NAMALWA (cell line): ENCODE results near the gene AQP9.
A peak's percentile ranks its signal among the peaks of the same experiment; 100 is the strongest.
"Not testable (repeated sequence)": the region's sequence is repeated elsewhere in the genome, so short reads cannot be mapped to it uniquely, and the experiment has no call there.

ENCODE experiments used
- DNase-seq: peaks from one replicate; pipeline ENCODE4 v3.0.0-alpha.2; 2015; ENCODE audit warnings: low spot score

AQP9 gene

DNA sequence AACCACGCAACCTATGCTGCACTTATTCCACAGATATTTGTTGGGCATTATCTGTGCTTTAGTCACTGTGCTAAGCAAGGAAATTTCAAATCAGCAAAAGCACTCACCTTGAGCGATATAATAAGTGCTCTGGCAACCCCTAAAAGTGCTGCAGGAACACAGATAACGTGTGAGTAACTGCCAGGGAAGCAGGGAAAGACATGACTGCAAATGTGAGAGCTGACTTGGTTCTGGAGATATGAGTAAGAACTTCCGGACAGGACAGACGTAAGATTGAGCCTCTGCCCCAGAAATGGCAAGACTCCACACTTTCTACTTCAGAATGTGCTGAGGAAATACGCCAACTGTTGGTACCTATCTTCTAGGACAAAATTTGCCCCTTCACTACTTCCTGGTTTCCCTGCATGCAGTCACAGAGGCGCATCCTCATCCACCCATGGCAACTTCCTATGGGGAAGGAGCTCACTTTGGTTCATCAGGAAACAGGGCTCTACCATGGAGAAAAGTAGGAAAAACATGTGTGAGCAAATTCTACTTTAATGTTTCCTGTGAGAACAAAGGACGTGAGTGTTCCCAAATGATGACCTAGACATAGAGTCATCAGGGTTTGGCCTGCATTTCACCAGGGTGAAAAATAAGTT lies 41.7 kb downstream of the AQP9 start:
- DNase-seq = no peak

- DNase-seq = peak; percentile 50
Measured at GRCh38 chr15:58182460-58183163, 44.4 kb downstream of the AQP9 start.

GRCh38 chr15:58185439-58185838 lies 47.3 kb downstream of the AQP9 start:
- DNase-seq = no peak

- DNase-seq = no peak
Measured at GRCh38 chr15:58189148-58189811, 51.1 kb downstream of the AQP9 start.

GRCh38 chr15:58190419-58190818 lies 52.2 kb downstream of the AQP9 start:
- no peak for DNase-seq

- not testable (repeated sequence) for DNase-seq
Measured at GRCh38 chr15:58193636-58194035, 55.5 kb downstream of the AQP9 start.

DNA sequence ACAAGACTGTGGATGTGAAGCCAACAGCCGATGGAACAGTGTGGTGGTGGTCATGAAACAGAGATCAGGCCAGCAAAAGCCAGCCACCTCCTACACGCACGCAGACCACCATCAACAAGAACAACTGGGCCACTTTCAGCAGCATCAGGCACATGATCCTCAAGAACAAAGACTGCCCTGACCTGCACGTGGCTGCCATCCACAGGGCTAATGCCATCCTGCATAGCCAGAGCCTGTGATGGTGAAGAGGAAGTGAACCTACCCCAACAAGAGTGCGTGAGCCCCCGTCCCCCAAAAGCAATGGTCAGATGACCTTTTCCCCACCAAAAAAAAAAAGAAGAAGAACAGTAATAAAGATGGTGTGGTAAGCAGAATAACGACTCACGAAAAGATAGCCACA lies 62.6 kb downstream of the AQP9 start:
- no peak for DNase-seq

GRCh38 chr15:58201516-58201915 lies 63.3 kb downstream of the AQP9 start:
- no peak for DNase-seq

GRCh38 chr15:58203537-58203936 lies 65.4 kb downstream of the AQP9 start:
- no peak for DNase-seq

DNA sequence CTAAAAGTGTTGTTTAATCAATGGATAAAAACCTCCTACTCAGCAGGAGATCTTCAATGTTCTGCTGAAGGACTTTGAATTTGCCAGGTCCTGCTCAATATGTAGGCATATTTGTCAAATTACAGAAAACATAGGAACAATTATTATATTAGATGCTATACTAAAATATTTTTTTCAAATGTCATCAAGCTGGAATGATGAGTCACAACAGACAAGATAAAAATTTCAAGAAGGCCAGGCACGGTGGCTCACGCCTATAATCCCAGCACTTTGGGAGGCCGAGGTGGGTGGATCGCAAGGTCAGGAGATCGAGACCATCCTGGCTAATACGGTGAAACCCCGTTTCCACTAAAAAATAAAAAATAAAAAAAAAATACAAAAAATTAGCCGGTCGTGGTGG lies 68.0 kb downstream of the AQP9 start:
- no peak for DNase-seq

DNA sequence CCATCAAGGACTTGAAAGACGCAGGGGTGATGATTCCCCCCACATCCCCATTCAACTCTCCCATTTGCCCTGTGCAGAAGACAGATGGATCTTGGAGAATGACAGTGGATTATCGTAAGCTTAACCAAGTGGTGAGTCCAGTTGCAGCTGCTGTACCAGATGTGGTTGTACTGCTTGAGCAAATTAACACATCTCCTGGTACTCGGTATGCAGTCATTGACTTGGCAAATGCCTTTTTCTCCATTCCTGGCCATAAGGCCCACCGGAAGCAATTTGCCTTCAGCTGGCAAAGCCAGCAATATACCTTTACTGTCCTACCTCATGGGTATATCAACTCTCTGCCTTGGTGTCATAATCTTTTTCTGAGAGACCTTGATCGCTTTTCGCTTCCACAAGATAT lies 70.0 kb downstream of the AQP9 start:
- DNase-seq = not testable (repeated sequence)

DNA sequence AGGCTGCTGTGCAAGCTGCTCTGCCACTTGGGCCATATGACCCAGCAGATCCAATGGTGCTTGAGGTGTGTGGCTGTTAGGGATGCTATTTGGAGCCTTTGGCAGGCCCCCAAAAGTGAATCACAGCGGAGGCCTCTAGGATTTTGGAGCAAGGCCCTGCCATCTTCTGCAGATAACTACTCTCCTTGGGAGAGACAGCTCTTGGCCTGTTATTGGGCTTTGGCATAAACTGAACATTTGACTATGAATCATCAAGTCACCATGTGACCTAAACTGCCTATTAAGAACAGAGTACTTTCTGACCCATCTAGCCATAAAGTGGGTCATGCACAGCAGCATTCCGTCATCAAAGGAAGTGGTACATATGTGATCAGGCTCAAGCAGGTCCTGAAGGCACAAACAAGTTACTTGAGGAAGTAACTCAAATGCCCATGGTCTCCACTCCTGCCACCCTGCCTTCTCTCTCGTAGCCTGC lies 70.9 kb downstream of the AQP9 start:
- DNase-seq = not testable (repeated sequence)

DNA sequence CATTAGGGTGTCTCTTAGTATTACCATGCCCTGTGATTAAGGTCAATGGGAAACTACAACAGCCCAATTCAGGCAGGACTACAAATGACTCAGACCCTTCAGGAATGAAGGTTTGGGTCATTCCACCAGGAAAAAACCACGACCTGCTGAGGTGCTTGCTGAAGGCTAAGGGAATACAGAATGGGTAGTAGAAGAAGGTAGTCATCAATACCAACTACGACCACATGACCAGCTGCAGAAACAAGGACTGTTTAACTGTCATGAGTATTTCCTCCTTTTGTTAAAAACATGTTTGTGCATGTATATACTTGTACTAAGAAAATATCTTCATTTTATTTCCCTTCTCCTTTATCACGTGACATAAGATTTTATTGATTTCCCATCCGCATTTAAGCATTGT lies 71.8 kb downstream of the AQP9 start:
- not testable (repeated sequence) for DNase-seq

DNA sequence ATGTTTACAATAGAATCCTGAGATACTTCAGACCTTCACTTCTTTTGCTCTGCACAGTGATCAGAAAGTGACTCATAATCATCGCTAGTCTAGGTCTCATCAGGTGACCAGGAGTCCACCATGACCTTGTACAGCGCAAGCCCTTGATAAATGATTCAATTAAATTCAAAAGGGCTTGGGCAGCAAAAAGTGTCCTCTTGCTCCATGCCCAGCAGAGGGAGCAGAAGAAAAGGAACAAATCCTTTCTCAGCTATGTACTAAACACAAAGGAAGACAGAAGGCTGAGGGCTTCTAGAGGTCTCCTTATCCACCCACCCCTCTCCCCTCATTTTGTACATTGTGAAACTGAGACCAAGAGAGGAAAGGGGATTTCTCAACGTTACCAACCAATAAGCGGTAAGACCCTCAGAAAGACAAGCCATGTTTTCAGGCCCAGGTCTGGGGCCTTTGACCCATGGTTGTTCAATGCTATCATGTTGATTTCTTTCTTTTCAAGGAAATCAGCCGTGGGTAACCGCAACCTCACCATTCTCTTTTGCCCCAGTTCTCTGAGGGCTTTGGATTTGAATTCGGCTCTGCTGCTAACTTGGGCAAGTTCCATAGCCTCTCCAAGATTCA lies 74.8 kb downstream of the AQP9 start:
- DNase-seq = peak; percentile 51

DNA sequence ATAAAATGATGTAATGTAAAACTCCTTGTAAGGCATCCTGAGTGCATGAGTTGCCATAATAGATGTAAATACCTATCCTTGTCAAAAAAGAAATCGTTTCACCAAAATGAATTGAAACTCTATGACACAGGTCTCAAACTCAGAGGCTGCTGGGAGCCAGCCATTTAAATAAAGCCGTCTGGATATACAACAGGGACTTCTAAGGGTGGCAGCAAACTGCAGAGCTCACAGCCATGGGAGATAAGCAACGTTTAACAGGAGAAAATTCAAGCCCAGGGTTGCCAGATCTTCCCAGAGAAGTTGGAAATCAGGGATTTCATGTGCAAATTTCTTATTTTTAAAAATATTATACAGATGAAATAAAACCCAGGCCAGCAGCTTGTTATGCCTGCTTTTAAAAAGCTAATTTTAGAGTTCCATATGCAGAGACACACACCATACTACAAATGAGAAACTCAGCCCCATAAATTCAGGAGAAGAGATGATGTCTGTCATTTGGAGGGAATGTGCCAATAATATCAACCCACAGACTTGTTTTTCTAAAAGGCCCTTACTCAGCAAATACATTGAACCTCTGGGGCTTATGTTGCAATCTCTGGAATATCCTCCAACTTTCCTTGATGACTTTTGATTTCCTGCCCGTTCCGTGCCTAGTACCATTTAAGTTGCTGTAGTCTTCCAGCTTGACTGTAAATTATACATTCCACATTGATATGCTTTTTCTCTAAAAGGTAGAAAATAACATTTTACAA lies 75.6 kb downstream of the AQP9 start:
- DNase-seq = no peak

GRCh38 chr15:58214591-58215340 lies 76.6 kb downstream of the AQP9 start:
- no peak for DNase-seq

DNA sequence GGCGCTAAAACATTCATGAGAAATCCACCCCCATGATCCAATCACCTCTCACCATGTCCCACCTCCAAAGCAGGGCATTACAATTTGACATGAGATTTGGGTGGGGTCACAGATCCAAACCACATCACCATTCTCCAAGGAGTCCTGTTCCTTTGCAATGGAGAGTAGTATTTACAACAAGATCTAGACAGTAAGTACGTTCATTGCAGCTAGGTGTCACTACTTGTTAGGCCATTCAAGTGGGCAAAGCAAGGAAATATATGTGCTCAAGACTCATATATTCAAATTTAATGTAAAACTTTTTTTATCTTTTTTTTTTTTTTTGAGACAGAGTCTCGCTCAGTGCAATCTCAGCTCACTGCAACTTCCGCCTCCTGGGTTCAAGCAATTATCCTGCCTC lies 79.3 kb downstream of the AQP9 start:
- peak; percentile 25 for DNase-seq

GRCh38 chr15:58221591-58222241 lies 83.5 kb downstream of the AQP9 start:
- DNase-seq = peak; percentile 25

DNA sequence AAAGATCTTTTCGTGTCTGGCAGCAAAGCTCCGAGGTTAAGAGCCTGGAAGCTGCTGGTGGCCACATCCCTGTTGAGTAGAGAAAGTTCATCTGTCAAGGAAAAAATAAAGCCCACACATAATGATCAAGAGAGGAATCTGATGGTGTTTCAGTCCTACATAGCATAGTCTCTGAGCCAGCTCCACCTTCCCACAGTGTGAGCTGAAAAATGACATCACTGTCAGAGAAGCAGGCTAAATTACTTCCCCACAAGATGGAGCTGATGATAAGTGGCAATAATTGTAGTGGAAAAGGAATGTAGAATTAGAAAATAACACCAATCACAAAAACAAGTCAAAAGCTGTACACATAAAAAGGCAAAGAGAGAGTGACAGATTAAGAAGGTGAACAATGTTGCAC lies 84.5 kb downstream of the AQP9 start:
- DNase-seq = no peak

GRCh38 chr15:58223432-58223831 lies 85.3 kb downstream of the AQP9 start:
- DNase-seq = no peak

GRCh38 chr15:58224068-58224467 lies 85.9 kb downstream of the AQP9 start:
- DNase-seq = no peak
